ENCODE results near the gene PJVK.
"Not testable (repeated sequence)": the region's sequence is repeated elsewhere in the genome, so short reads cannot be mapped to it uniquely, and the experiment has no call there.

The PJVK gene

GRCh38 chr2:178436662-178437061, 14.5 kb upstream of the PJVK start:
- no peak for FAIRE-seq

- no peak for FAIRE-seq
These were observed 9.8 kb upstream of the PJVK start for GRCh38 chr2:178441426-178441825.

- FAIRE-seq: no peak
These were observed 2.1 kb upstream of the PJVK start for GRCh38 chr2:178448968-178449661.

- no peak for FAIRE-seq
These were observed 1.3 kb upstream of the PJVK start for GRCh38 chr2:178449700-178450523.

- no peak for FAIRE-seq
These were observed 729 bp upstream of the PJVK start for GRCh38 chr2:178450524-178450773.

GRCh38 chr2:178452334-178452733, 1.2 kb downstream of the PJVK start:
- no peak for FAIRE-seq

GRCh38 chr2:178452870-178453269, 1.7 kb downstream of the PJVK start:
- no peak for FAIRE-seq

GRCh38 chr2:178455947-178456346, 4.8 kb downstream of the PJVK start:
- FAIRE-seq: no peak

- FAIRE-seq: no peak
These were observed 6.3 kb downstream of the PJVK start for GRCh38 chr2:178457390-178457886.

- no peak for FAIRE-seq
These were observed 18.2 kb downstream of the PJVK start for GRCh38 chr2:178469219-178469849.

GRCh38 chr2:178471313-178471712, 20.1 kb downstream of the PJVK start:
- FAIRE-seq: not testable (repeated sequence)

GRCh38 chr2:178473373-178473772, 22.2 kb downstream of the PJVK start:
- no peak for FAIRE-seq

- FAIRE-seq: no peak
These were observed 22.8 kb downstream of the PJVK start for GRCh38 chr2:178473931-178474330.

GRCh38 chr2:178474560-178474959, 23.4 kb downstream of the PJVK start:
- no peak for FAIRE-seq

GRCh38 chr2:178476477-178476876, 25.3 kb downstream of the PJVK start:
- no peak for FAIRE-seq

- FAIRE-seq: no peak
These were observed 26.4 kb downstream of the PJVK start for GRCh38 chr2:178477443-178478129.

GRCh38 chr2:178478130-178478438, 26.9 kb downstream of the PJVK start:
- FAIRE-seq: no peak

- FAIRE-seq: peak; percentile 77
These were observed 27.5 kb downstream of the PJVK start, which contains the start of gene FKBP7 for GRCh38 chr2:178478439-178479274. Gene FKBP7, minus strand, starts transcription at chr2:178478600. Its CDS starts 101 bp downstream, at chr2:178478499.

- FAIRE-seq: no peak
These were observed 28.1 kb downstream of the PJVK start for GRCh38 chr2:178479275-178479616.

- no peak for FAIRE-seq
These were observed 28.6 kb downstream of the PJVK start for GRCh38 chr2:178479758-178480226.

- FAIRE-seq: no peak
These were observed 29.3 kb downstream of the PJVK start, which contains the start of gene PLEKHA3 for GRCh38 chr2:178480227-178481181. Gene PLEKHA3, plus strand, starts transcription at chr2:178480457. Its CDS starts 413 bp downstream, at chr2:178480870.

Data from G401.6 (cell line).